AG04450 (cell line): ENCODE results near the gene OPCML. TPM values are rescaled to one million over a fixed set of nuclear protein-coding genes. Genes with fewer than 3 reads are reported as not detected.

Experiments
- CTCF ChIA-PET: fragments of 300-600, 350-600 bp; formaldehyde crosslinking; extraction: SDS; loops from one replicate; lab custom pipeline; 2022; ENCODE audit warnings: antibody characterized with exemption, inconsistent platforms; lab: Charles Lee
- POLR2A ChIA-PET: fragments of 350-600 bp; formaldehyde crosslinking; extraction: SDS; loops from one replicate; lab custom pipeline; 2021; ENCODE audit warnings: antibody characterized with exemption, inconsistent platforms; lab: Yijun Ruan, JAX
- DNase-seq: peaks from one replicate; pipeline ENCODE4 v3.0.0-alpha.2; 2011; ENCODE audit warnings: low read depth, low spot score
- H3K27ac ChIP-seq: one replicate; pipeline ENCODE4 v1.5.1; 2012; ENCODE audit warnings: low read depth, low read length, control low read depth
- H3K27me3 ChIP-seq: one replicate; pipeline ENCODE4 v1.6.0; 2012; ENCODE audit warnings: low read length; ENCODE audit not compliant: control insufficient read depth, insufficient read depth
- H3K4me3 ChIP-seq: 2 replicates; pipeline ENCODE4 v1.5.1; 2011; ENCODE audit warnings: mild to moderate bottlenecking, low read depth, low read length, control low read depth
- H3K9me3 ChIP-seq: 2 replicates; pipeline ENCODE4 v1.5.1; 2012; ENCODE audit warnings: low read length; ENCODE audit not compliant: control insufficient read depth, insufficient read depth
- polyA plus RNA-seq: library from polyadenylated mRNA; depleted of rRNA; stranded (reverse); fragments of >200 nt; gene quantifications from 2 replicates; pipeline ENCODE4 v1.2.3, GENCODE V29; 2011
- TF ChIP-seq, protein P1 (sequence below): IDR thresholded peaks from 2 replicates; pipeline ENCODE4 v1.5.1; 2011; ENCODE audit warnings: low read depth, low read length, control low read depth, inconsistent platforms

The OPCML gene
- polyA plus RNA-seq, 1 experiment = 1.1 TPM

DNA sequence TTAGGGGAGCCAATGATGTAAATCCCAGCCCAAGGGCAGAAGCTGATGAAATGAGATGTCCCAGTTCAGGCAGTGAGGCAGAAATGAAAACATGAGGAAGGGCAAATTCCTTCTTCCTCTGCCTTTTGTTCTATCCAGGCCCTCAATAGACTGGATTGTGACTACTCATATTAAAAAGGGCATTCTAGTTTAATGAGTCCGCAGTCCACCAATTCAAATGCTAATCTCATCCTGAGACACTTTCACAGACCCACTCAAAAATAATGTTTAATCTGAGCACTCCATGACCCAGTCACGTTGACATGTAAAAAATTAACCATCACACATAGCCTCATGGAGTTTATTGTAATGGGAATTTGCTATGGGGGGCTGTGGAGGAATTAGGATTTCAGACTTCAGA, 717.9 kb downstream of the OPCML start:
- CTCF ChIA-PET = no interaction called here
- DNase-seq = no peak
- POLR2A ChIA-PET = no interaction called here

DNA sequence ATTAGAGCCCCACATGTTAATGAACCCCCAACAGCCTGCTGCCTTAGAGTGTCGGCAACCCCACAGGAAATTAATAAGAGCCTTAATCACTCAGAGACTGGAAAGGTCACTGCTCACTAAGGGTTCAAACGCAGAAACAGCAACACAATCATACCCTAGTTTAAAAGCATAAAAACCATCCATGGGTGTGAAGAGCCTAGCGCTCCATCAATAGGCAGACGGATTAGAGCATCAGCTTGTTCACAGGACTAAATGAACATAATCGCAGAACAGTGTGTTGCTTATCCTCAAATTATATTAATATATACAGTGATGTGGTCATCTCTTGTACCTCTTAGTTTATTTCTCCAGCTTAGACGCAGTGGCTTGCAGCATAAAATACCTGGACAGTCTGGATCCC, 720.7 kb downstream of the OPCML start:
- H3K27ac ChIP-seq = no peak overlapping the region
- no peaks in the 10 kb centered on the region for H3K9me3 ChIP-seq
- TF ChIP-seq, protein P1, sequence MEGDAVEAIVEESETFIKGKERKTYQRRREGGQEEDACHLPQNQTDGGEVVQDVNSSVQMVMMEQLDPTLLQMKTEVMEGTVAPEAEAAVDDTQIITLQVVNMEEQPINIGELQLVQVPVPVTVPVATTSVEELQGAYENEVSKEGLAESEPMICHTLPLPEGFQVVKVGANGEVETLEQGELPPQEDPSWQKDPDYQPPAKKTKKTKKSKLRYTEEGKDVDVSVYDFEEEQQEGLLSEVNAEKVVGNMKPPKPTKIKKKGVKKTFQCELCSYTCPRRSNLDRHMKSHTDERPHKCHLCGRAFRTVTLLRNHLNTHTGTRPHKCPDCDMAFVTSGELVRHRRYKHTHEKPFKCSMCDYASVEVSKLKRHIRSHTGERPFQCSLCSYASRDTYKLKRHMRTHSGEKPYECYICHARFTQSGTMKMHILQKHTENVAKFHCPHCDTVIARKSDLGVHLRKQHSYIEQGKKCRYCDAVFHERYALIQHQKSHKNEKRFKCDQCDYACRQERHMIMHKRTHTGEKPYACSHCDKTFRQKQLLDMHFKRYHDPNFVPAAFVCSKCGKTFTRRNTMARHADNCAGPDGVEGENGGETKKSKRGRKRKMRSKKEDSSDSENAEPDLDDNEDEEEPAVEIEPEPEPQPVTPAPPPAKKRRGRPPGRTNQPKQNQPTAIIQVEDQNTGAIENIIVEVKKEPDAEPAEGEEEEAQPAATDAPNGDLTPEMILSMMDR = no peak
- ChIA-PET POLR2A (no interaction called here), CTCF (no interaction called here)
- DNase-seq = no peak
- no peak overlapping the region for H3K4me3 ChIP-seq
- no peaks in the 10 kb centered on the region for H3K27me3 ChIP-seq

More for the DNA sequence above, 717.9 kb downstream of the OPCML start:
- Histone ChIP-seq H3K27ac (no peak overlapping the region), H3K9me3 (no peaks in the 10 kb centered on the region), H3K27me3 (no peaks in the 10 kb centered on the region), H3K4me3 (no peak overlapping the region)
- TF ChIP-seq, protein P1 = no peak

DNA sequence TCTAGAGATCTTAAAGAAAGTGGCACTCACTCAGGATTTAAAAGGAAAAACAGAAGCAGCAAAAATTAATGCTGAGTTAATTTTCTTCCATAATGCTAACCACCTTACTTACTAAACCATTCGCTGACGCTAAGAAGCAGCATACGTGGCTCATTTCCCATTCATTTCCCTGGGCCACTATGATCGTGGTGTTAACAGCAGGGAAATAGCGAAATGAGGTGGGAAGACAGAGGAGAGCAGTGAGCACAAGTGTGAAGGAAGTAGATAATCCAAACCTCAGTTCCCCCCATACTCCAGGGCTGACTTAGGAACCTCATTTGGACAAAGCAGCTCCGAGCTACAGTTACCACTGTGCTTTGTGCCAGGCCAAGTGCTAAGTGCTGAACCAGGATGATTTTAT, 723.2 kb downstream of the OPCML start:
- H3K9me3 ChIP-seq = no peaks in the 10 kb centered on the region
- no peak for DNase-seq
- no peaks in the 10 kb centered on the region for H3K27me3 ChIP-seq
- POLR2A ChIA-PET = no interaction called here
- no peak overlapping the region for H3K27ac ChIP-seq
- CTCF ChIA-PET = interaction anchor here (0.7 kb wide), 1 partner anchor 518 kb away, joined by 6 read pairs; no protein-coding TSS in a partner anchor
- TF ChIP-seq, protein P1 = no peak
- H3K4me3 ChIP-seq = no peak overlapping the region

DNA sequence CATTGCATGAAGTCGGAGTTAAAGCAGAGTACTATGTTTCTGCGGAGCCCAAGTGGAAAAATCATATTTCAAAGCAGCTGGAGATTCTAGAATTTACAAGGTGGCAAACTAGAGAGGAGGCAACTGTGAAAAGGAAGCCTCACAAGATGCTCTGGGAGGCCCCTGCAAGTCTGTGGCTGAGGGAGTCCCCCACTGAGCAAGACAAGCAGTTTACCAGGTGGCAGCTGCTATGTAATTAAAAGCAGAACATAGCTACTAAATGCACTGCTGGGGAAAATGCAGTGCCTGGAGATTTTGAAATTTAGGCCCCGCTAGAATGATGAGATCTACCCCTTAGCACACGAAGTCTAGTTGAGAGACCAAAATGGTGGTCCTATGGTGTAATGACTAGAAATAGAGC, 728.0 kb downstream of the OPCML start:
- Histone ChIP-seq H3K9me3 (no peaks in the 10 kb centered on the region), H3K27me3 (no peaks in the 10 kb centered on the region), H3K27ac (no peak overlapping the region), H3K4me3 (no peak overlapping the region)
- DNase-seq = no peak
- CTCF ChIA-PET = interaction anchor here (1.0 kb wide), 1 partner anchor 16 kb away, joined by 3 read pairs; no protein-coding TSS in a partner anchor
- TF ChIP-seq, protein P1 = no peak
- POLR2A ChIA-PET = no interaction called here

DNA sequence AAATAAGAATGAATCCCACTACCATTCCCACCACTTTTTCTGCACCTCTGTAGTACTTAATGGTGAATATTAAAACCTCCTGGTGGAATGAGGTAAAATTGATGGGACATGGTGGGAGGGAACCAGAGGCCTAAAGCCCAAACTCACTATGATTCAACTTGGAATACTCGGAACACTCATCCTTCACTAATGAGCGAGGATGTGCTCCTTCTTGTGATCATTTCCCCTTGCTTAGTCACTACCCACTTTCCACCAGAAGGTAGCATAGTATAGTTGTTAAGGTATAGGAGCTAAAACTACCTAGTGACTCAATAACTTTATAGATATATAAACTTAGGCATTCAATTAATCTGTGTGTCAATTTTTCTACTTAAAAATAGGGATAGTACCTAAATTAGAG, 728.9 kb downstream of the OPCML start:
- no peak for DNase-seq
- H3K27me3 ChIP-seq = no peaks in the 10 kb centered on the region
- TF ChIP-seq, protein P1 = no peak
- no peak overlapping the region for H3K4me3 ChIP-seq
- POLR2A ChIA-PET = no interaction called here
- CTCF ChIA-PET = interaction anchor here (0.6 to 1.3 kb wide), 2 partner anchors 137 to 1823 kb away, joined by 3 to 7 read pairs; no protein-coding TSS in a partner anchor
- no peak overlapping the region for H3K27ac ChIP-seq
- no peaks in the 10 kb centered on the region for H3K9me3 ChIP-seq
